Retina (tissue), 1 donor: ENCODE results near the gene MTHFD2L.

ENCODE experiments used
- DNase-seq: peaks from one replicate; pipeline ENCODE4 v3.0.0-alpha.2; 2016

Gene MTHFD2L

DNA sequence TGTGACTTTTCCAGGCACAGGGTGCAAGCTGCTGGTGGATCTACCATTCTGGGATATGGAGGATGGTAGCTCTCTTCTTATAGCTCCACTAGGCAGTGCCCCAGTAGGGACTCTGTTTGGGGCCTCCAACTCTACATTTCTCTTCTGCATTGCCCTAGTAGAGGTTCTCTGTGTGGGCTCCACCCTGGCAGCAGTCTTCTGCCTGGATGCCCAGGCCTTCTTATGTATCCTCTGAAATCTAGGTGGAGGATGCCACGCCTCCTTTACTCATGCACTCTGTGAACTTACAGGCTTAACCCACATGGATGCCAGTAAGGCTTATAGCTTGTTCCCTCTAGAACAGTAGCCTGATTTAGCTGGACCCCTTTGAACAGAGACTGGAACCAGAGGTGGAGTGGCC lies 186.1 kb downstream of the MTHFD2L start:
- no peak for DNase-seq
